Activated CD8-positive, alpha-beta memory T cell treated with anti-CD3 and anti-CD28 coated beads for 4 hours (primary cell): ENCODE results near the gene PUS7L.
"Not testable (repeated sequence)": the region's sequence is repeated elsewhere in the genome, so short reads cannot be mapped to it uniquely, and the experiment has no call there.

Source experiments
- DNase-seq, 2 donors: peaks; one replicate each; pipeline ENCODE4 v3.0.0-alpha.2; 2020; ENCODE audit warnings: low read depth in 2 of 2

The PUS7L gene

DNA sequence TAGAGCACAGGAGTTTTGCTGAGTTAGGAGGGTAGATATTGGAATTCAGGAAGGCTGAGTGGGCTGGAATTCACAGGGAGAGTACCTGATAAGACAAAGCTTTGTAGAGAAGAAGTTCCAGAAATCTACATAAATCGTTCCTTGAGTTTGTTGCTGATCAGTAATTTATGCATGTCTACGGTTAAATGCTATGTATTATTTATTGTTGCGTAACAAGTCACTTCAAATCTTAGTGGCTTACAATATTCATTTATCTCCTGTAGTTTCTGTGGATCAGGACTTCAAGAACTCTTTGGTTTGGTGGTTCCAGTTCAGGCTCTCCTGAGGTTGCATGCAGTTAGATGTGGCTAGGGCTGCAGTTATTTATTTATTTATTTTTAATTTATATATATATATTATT lies 7.8 kb downstream of the PUS7L start:
- no peak for DNase-seq

DNA sequence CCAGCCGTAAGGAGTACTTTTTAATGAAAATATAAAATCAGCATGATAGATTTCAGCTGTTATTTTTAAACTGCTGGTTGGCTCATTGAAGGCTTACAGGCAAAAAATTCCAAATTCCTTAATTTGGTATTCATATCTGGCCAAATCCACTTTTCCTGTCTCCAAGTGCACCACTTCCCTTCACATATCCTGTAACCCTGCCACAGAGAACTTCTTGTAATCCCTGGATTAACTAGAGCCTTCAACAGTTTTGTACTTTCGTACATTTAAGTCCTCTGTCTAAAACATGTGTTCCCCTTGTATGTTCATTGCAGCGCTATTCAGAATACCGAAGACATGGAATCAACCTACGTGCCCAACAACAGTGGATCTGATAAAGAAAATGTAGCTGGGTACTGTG lies 9.6 kb downstream of the PUS7L start:
- no peak for DNase-seq

DNA sequence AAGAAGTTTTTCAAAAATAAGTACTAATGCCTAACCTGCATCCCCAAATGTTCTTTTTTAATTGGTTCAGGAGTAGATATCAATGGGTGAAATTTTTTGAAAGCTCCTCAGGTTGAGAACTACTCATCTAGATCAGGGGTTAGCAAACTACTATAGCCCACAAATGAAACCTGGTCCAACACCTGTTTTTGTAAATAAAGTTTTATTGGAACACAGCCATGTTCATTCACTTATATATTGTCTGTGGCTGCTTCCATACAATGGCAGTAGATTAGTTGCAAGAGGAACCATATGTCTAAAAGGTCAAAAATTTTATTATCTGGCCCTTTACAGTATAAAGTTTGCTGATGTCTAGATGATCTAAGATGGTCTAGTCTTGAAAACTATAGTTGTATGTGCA lies 13.8 kb downstream of the PUS7L start:
- DNase-seq: no peak

DNA sequence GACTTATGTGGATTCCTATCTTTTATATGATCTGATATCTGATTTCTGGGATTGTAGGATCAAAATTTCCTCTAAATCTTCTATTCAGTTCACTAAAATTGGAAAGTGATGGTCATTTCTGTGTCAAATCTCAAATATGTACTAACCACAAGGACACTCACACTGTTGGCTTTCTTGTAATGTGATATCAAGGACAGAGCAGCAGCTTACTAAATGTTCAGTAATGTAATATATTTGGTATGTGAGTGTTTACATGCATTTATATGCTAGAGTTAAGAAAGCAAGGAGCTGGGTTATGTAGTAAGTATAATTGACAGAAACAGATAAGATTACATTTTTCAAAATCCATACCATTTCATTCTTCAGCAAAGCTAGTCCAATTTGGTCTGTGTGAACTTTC lies 16.5 kb downstream of the PUS7L start:
- DNase-seq: no peak

DNA sequence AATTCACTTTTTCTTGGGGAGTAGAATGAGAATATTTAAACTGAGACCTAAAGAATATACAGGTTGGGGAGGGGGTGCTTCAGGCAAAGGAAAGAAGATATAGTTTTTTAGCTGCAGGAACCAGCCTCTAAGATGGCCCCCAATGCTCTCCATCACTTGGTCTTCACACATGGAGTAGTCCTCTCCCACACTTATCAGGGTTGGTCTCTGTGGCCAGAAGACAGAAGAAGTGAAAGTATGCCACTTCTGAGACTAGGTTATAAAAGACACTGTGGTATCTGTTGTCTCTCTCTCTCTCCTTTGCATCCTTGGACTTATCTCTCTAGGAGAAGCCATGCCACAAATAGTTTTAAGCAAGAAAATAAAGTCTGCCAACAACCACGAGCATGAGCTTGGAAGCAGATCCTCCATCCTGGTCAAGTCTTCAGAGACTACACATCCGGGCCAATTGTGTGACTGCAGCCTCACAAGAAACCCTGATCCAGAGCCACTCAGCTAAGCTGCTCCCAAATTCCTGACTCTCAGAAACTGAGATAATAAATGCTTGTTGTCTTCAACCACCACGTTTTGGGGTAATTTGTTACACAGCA lies 18.0 kb downstream of the PUS7L start:
- no peak for DNase-seq

DNA sequence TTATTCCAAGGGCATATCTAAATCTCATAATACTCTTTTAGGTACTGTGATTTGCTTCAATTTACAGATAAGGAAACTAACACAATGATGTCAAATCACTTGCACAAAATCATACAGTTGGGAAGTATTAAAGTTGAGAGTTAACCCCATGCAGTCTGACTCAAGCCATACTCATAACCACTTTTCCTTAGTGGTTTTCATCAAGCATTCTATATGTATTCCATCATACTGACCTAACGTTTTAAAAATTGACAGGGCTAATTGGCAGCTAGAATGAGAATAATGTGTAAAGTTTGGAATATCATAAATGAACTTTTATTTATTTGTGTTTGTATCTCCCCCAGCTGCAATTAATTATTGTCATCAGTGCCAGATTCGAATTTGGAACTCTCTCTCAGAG lies 20.9 kb downstream of the PUS7L start:
- no peak for DNase-seq

DNA sequence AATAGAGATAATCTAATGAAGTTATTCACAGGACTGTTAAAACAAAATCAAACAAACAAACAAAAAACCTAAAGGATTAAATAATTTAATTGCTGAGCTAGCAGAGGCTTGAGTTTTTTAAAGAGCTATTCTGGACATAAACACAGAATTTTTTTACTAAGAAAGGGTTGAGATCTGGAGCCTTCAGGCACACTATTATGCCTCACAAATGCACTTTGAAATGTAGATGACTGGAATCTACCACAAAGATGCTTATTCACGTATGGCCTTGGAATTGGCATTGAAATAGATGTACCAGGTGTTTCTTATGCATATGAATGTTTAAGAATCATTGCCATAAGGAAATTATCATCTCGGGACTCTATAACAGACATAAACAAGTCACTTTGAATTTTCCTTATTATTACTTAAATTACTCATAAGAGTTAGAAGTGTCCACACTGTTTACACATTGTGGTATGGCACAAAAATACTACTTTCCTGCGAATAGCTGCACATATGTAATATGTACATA lies 21.6 kb downstream of the PUS7L start:
- no peak for DNase-seq

DNA sequence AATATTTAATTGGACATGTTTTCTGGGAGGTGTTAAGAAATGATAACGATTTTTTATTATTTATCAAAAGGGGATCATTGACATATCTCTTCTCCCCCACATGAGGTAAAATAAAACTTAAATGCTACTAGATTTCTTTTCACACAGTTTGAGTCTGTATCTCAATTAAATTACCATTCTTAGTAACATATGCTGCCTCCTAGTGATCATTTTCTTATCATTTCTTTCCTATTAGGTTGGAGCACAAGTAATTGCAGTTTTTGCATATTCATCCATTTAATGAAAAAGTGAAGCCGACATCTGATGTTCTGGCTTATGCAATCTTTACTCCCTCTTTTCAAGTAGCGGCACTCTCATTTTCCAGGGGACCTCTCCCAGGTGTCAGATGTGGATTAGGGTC lies 24.9 kb downstream of the PUS7L start:
- DNase-seq: no peak

DNA sequence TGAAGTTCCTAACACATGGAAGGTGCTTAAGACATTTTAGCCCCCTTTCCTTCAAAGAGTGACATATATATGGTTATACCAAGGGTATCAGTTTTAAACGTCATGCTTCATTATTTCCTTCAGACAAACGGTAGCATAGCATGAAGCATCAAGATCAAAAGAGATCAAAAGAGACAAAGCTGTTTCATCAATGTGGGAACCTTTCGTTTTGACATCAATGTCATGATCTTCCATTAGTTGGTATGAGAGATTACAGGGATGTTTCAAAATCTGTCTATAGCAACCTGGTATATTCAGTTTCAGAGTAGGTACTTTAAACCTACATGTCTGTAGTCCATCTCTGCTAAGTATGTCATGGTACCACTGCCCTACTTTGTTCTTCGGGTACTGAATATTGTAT lies 28.3 kb downstream of the PUS7L start:
- no peak for DNase-seq

DNA sequence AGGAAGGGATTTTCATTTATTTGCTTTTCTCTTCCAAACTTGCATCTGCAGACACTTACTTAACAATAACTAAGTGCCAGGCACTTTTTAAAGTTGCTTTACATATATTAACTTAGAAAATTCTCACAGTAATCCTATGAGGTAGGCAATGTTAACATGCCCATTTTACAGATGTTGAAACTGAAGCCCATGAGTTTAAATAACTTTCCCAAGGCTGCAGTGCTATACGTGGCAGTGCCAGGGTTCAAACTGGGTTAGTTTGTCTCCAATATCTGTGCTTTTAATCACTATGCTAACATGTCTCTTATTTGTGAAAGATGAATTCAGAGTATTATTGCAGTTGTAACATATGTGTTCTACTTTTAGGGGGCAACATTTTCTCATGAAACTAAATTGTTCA lies 29.9 kb downstream of the PUS7L start:
- DNase-seq: no peak

DNA sequence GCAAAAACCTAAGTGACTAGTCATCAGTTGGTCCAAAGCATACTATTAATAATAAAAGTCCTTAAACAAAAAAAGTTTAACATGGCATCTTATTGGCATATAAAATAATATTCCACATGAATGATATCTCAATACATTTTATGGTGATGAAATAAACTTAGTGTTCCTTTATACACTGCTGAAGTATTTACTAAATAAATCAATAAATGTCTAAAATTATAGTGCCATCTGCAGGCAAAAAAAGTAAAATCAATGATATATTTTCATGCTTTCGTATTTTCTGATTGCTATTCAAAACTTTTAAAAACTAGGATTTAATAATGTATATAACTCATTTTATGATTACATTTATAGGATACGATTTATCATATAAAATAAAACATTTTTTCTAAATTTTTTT lies 30.5 kb downstream of the PUS7L start:
- DNase-seq: no peak

DNA sequence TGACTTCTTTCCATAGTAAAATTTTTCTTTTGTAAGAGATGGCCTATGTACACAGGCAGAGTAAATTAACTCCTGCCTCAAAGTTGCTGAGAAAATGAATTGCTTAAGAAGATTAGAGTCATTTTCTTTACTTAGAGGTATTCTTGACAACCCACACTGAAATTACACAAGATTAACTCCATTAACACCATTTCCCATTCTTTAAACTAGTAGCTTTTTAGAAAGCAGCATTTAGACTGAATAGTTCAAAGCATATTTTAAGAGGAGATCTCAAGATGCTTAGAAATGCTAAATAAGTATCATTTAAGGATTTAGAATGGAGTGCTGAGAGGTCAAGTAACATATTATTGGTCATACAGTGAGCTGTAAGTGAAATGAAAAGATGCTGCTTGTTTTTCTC lies 35.5 kb downstream of the PUS7L start:
- no peak for DNase-seq

DNA sequence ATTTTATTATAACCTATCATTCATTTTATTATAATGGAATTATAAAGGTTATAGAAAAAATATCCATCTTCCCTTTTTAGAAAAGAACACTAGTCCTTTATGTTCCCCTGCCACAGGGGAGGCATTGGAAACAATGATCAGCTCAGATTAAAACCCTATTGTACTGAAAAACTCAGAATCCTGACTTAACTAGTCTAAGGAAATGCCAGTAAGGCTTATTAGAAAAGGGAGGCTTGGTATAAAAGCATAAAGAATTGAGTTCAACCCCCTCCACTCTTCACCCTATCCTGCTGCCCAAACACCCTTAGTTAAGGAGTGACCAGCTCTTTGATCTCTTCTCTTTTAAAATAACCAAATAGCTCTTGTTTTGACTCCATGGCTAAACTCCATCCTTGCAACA lies 36.0 kb downstream of the PUS7L start:
- DNase-seq: no peak

DNA sequence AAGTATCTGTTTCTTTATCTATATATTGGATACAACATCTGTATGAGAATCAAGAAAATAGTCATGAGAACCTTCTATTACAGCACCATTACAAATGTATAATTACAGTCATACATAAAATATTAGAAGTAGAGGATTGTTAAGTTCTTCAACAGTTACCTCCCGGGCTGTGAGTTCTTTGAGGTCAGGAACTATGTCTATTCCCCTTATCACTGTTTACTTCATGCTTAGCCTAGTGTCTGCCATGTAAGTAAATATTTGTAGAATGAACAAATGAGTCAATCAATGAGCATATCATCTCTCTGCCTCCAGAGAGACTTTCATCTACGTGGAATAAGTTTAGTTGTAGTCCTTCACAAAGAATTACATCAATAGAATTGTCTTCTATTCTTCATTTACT lies 47.2 kb downstream of the PUS7L start:
- no peak for DNase-seq

DNA sequence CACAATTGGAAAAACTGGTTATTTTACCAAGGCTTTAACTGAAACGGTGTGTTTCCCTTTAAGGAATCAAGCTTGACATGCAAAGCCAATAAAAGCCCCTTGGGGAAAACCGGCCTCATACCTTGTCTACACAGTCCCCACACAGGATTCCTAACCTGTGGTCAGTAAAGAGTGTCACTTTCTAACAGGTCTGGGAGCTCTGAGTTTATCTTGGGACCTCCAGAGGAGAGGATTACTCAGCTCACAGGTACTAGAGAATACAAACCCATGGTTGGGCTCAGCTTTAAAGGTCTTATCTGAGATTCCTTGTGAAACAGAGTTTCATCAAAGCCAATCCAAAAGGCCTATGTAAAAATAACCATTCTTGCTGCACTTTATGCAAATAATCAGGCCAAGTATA lies 54.8 kb downstream of the PUS7L start:
- not testable (repeated sequence) for DNase-seq

DNA sequence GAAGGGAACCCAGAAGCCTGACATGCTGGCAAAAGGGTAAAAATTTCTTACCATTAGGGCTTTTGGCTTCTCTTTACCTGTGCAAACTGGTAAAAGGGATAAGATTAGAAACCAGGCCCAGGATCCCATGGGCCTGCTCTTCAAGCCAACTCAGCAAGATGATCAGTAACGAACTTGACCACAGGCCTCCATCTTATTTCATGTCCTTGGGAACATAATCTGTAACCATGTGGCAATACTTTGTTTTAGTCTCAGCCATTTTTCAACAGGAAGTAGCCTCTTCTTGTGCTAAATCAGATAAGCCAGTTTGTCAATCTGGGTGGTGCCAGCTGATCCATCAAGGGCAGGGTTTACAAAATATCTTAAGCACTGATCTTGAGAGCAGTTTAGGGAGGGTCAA lies 57.4 kb downstream of the PUS7L start:
- not testable (repeated sequence) for DNase-seq

DNA sequence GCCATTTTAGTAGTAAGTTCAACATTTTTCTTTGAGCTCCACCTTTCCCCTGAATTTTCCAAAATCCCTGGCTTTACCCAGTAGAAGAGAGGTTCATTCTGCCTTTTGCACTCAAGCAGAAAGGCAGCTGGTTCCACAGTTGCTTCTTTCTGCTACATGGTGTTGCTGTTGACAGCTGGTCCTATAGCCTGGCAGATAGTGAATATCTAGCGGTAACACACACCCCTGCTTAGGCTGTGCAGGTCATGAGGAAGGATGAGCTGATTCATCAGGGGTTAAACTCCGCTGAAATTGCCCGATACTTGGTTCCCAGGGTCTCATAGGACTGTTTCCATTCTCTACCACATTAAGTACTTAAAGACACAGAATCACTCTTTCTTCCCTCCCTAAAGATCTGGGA lies 62.4 kb downstream of the PUS7L start:
- no peak for DNase-seq

DNA sequence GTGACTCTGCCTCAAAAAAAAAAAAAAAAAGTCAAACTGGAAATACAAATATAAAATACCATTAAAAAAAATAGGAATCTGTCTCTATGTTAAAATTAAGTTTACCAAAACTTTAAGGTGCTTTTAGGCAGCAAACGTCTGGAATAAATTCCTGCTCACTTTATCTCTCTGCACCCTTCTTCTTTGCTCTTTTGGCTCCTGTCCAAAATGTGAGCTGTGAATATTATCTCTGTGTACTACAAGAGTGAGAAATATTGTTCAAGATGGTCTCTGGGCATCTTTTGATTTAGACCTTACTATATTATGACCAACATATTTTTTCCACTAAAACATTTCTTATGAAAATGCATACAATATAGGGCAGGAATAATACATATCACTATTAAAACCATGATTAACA lies 63.7 kb downstream of the PUS7L start:
- no peak for DNase-seq

DNA sequence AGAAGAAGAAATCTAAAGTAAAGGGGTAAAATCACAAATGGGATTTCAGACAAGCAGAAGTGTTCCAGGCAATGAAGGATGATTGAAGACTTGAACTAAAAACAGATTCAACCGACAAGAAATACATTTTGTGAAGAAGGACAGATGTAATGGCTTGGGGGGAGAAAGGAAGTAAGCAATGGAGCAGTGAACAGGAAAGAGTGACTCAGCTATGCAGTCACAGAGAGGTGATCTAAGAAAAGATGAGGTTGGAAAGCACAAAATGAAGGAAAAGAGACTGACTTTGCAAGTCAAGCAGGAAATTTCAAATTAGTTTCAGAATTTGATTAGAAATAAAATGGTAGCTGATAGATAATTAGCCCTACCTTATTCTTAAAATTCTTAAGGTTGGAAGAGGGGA lies 66.5 kb downstream of the PUS7L start:
- DNase-seq: no peak

DNA sequence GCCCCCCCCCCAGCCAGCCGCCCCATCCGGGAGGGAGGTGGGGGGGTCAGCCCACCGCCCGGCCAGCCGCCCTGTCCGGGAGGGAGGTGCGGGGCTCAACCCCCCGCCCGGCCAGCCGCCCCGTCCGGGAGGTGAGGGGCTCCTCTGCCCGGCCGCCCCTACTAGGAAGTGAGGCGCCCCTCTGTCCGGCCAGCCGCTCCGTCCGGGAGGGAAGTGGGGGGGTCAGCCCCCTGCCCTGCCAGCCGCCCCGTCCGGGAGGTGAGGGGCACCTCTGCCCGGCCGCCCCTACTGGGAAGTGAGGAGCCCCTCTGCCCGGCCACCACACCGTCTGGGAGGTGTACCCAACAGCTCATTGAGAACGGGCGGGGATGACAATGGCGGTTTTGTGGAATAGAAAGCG lies 73.1 kb downstream of the PUS7L start:
- not testable (repeated sequence) for DNase-seq

DNA sequence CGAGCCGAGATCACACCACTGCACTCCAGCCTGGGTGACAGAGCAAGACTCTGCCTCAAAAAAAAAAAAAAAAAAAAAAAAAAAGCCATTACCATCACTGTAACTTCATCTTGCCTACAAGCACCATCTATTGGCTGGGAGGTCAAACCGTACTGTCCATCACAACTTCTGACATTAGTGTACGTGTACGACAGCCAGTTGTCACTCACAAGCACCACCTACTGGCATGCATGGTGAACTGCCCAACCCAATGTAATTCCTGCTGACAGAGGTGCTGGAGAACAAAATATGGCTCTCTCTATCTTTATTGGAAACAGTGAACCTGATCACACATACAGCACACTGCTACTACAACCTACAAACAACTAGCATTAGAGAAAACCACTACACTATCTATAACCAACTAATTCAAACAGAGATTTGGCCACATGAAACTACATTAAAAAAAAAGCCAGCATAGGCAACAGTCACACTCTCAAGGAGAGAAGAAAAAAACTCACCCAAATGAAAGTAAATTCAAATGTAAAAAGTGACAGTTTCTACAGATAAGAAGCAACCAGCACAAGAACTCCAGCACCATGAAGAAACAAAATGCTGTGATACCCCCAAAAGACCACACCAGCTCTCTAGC lies 82.3 kb downstream of the PUS7L start:
- no peak for DNase-seq

DNA sequence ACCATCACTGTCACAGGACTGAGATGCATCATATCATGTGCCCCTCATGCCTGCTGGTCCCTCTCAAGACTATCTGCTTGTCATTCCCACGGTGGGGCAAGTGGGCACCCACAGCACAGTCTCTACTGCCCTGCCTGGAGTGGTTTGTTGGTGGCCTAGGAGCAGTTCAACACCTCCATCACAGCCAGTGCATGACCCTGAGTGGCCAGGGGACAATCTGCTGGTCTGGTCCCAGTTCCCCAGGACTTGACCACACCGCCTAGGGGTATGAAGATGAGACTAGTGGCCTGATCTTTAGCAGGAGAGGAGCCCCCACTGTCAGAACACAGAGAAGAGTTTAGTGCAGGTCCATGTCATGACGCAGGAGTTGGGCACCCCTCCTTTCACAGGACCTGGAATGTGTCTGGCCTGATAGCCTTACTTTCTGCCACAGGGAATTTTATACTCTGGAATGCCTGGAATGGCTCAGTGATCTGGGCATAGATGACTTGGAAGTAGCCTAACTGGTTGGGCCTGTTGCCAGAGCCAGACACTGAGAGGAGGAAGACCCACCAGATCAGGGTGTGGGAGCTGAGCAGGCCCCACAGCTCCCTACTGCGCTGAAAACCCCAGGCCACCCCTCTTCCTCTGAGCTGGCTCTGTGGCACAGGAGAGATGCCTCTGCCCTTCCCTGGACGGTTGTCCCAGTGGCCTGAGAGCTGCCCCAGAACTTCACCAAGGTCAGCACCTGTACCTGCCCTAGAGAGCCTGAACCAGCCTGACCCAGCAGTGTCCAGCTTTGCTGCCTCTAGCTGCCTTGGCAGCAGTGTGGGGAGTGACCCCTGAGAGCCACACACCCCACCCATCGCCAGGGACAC lies 83.3 kb downstream of the PUS7L start:
- DNase-seq: no peak

DNA sequence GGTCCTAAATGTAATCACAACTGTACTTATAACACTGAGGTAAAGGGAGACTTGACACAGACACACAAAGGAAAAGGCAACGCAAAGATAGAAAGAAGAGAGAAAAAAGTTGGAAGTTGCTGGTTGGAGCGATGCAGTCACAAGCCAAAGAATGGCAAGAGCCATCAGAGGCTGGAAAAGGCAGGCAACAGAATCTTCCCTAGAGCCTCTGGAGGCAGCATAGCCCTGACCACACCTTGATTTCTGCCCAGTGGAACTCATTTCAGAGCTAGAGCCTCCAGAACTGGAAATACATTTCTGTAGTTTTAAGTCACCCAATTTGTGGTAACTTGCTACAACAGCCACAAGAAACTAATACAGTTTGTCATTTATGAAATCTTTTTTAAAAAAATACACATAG lies 89.2 kb downstream of the PUS7L start:
- no peak for DNase-seq
